GM21515 (cell line): ENCODE measurements around the gene OR6B3.

Source experiments
- ATAC-seq: cut with Tn5 transposase; IDR thresholded peaks from one replicate; pipeline ENCODE4 v1.9.1; 2021; ENCODE audit not compliant: unreplicated experiment

OR6B3 gene

DNA sequence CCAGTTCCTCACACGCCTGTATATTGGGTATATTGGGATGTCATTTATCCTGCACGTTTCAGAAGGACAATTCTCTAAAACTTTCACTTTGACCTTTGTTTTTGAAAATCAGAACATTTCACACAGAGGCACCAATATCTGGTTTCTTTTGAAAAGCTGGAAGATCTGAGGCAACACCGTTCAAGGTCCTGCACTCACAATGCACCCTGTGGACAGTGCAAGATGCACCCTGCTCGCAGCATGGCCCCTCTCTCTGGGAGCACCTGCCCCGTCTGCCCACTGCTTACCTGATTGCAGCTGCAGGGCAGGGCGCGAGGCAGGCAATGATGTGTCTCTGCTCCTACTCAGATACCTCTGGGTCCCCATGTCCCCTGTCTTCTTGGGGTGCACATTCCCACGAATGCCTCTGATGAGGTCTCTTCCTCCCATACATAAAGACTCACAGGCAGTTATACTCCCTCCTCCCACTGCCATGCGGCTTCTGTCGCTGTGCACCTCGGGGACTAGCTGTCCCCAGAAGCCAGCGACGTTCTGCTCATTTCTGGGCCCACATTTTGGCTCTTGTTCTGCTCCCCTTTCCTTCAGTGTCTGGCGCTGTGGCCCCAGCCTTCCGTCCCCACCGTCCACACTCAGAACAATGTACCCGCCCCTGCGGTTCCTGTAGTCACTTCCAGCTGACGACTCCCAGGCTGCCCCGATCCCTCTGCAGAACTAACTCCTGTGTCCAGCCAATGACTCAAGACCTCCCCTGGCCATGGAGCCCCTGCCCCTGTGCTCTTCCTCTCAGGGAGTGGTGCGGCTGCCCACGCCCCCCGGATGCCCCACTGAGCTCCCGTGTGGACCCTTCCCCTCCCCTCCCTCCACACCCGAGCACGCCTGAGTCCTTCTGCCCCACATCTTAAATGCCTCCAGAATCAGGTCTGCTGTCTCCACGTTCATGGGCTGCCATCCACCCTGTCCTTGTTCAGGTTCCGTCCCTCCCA lies at the start of gene OR6B3:
TSS of gene OR6B3 (minus strand) at position 349 of the 983 bp plus-strand sequence.
- no peak for ATAC-seq

- no peak for ATAC-seq
Measured at GRCh38 chr2:240098349-240098748, 45.0 kb upstream of the OR6B3 start.

DNA sequence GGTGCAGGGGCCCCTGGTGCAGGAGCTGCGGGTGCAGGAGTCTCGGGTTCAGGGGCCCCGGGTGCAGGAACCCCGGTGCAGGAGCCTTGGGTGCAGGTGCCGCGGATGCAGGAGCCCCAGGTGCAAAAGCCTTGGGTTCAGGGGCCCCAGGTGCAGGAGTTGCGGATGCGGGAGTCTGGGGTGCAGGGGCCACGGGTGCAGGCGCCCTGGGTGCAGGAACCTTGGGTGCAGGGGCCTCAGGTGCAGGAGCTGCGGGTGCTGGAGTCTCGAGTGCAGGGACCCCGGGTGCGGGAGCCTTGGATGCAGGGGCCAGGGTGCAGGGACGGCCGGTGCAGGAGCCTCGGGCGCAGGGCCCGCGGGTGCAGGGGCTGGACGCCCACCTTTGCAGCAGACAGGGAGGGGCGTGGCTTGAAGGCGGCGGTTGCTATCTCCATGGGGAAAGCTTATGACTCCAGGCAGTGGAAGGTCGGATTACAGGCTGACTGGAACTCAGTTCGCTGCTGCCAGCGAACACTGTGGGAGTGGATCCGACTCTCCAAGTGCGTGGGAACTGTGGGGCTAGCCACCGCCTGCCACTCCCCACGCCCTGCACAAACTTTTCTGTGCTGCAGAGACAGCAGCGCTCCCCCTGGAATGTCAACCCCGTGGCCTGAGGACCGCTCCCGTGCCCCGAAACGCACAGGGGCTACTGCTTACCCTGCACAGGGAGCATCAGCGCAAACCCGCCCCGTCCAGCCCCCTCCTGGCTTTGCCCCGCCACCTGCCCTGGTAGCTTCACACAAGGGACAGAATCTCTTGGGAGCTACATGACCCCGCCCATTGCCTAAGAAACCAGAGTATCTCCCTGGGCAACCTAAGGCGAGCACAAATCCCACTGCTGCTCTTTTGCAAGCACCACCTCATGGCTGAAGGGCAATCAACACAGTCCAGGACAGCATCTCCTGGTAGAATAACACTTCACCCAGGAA lies 42.5 kb upstream of the OR6B3 start:
- ATAC-seq, result no peak

- ATAC-seq, result no peak
Measured at GRCh38 chr2:240089306-240089705, 36.0 kb upstream of the OR6B3 start.

DNA sequence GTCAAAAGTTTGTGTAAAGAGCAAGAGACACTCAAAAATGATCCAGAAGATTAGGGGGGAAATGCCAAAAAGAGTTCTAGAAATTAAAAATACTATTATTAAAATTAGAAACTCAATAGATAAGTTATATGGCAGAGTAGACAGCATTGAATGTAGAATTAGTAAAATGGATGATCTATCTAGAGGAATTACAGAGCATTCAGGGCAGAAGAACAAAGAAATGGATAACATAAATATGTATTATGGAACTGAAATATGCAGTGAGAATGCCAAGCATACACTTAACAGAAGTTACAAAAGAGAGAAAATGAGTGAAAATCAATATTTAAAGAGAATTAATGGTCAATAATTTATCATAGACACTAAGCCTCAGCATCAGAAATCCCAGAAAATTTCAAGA lies 33.2 kb upstream of the OR6B3 start:
- no peak for ATAC-seq

DNA sequence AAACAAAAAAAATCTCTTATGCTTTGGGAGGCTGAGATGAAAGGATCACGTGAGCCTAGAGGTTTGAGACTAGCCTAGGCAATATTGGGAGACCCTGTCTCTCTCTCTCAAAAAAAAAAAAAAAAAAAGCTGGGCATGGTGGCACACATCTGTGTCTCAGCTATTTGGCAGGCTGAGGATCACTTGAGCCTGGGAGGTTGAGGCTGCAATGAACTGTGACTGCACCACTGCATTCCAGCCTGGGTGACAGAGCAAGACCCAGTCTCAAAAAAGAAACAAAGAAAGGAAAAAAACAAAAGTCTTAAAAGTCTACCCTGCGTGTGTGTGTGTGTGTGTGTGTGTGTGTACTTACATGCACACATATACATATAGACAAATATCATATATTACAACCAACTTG lies 25.3 kb upstream of the OR6B3 start:
- ATAC-seq, result no peak

- no peak for ATAC-seq
Measured at GRCh38 chr2:240077442-240077841, 24.1 kb upstream of the OR6B3 start.

GRCh38 chr2:240074545-240074944 lies 21.2 kb upstream of the OR6B3 start:
- no peak for ATAC-seq

- ATAC-seq, result no peak
Measured at GRCh38 chr2:240070907-240071306, 17.6 kb upstream of the OR6B3 start.

- ATAC-seq, result no peak
Measured at GRCh38 chr2:240069829-240070228, 16.5 kb upstream of the OR6B3 start.

- ATAC-seq, result no peak
Measured at GRCh38 chr2:240068193-240068592, 14.9 kb upstream of the OR6B3 start.

DNA sequence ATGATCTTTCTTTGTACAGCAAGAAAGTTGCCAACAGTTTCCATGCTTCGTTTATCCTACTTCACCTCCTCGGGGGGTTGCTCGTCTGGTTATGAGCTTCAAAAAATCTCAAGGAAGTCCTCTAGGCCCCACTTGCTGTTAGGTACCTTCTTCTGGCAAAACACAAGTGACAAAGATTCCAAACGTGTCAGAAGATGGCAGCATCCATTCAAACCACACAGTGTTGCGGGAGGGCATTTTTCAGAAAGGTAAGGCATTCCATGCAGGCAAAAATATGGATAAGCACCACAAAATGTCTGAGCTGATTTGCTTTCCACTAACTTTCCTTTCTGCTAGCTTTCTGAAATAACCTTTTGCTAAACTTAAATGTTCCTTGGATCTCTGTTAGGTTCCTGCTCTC lies 13.2 kb upstream of the OR6B3 start:
- no peak for ATAC-seq

DNA sequence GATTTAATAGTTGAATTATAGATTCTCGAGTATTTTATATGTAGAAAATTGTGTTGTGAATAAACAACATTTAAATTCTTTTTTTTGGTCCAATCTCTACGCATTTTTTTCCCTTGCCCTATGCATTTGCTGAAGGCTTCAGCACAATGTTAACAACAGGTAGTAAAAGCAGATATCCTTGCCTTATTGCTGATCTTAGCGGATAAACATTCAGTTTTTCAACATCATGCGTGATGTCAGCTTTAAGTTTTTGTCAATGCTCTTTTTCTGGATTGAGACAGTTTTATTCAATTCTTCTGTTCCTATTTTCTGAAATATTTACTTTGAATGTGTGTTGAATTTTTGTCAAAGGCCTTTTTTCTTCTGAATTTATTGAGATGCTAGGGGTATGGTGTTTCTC lies 11.6 kb upstream of the OR6B3 start:
- ATAC-seq, result no peak

GRCh38 chr2:240060977-240061591 lies 7.8 kb upstream of the OR6B3 start:
- no peak for ATAC-seq

DNA sequence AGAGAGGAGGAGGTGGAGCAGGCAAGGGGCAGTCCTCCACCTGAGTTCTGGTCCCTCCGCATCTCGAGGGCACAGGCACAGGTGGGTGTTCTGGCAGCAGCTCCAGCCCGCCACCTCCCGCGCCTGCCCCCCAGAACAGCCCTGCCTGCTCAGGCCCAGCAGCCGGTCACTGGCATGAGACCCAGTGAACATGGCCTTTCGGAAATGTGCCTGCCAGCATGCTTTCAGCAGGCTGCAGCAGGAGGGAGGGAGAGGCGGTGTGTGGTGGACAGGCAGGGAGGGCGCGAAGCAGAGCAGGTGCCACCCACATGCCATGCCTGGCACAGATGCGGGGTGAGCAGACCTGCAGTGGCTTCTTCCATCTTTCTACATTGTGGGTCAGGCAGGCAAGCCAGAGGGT lies 3.4 kb upstream of the OR6B3 start:
- ATAC-seq, result no peak

DNA sequence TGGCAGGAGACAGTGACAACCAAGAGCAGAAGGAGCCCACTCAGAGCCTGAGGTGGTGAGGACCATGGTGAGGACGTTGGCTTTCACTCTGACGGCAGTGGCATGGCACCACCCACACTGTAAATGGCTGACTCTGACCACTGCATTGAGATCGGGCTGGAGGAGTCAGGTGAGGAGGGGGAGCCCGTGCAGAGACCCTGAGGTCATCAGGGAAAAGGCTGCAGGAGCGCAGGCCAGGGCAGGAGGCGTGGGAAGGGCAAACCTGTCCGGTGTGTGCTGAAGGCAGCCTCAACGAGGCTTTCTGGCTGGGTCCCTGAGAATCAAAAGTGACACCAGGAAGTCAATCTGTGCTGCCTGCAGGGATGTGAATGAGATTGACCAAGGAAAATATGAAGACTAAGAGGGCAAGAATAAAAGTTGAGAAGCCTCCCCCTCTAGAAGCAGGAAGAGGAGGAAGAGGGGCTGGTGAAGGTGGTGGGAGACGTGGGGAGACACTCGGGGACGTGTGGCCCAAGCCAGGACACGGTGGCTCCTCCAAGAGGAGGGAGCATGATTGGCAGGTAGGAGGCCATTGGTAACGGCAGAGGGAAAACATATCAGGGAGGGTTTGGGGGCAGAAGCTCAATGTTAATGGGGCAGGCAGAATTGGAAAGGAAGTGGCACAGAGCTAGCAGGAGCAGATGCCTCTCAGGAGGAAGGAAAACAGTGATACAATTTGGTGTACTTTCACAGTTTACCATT lies 2.0 kb upstream of the OR6B3 start:
- ATAC-seq, result no peak

DNA sequence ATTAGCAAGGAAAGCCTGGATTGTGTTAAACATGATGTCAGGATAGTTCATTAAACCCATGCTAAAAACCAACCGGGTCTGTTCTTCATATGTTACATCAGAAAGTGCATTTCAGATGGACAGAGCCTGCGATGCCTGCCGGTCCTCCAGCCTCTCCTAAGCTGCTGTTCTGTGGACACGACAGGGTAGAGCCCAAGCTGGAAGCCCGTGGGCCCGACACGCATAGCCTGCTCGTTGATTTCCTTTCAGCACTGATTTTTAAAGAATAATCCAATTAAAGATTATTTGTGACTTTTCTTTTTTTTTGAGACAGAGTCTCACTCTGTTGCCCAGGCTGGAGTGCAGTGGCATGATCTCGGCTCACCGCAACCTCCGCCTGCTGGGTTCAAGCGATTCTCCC lies 797 bp downstream of the OR6B3 start:
- no peak for ATAC-seq

- ATAC-seq, result no peak
Measured at GRCh38 chr2:240051697-240052096, 1.6 kb downstream of the OR6B3 start.

DNA sequence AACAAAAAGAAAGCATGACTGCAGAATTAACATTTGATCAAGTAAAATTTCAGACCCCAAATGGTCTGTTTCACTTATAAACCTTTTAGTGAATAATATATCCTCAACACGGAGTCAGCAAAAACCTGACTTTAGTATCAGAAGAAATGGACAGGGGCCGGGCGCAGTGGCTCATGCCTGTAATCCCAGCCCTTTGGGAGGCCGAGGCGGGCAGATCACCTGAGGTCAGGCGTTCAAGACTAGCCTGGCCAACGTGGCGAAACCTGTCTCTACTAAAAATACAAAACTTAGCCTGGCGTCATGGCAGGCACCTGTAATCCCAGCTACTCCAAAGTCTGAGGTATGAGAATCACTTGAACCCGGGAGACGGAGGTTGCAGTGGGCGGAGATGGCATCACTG lies 3.0 kb downstream of the OR6B3 start:
- no peak for ATAC-seq

- ATAC-seq, result no peak
Measured at GRCh38 chr2:240048237-240048636, 5.1 kb downstream of the OR6B3 start.

- ATAC-seq, result no peak
Measured at GRCh38 chr2:240045098-240045497, 8.2 kb downstream of the OR6B3 start.
